Midbrain (tissue), 1 donor: ENCODE measurements around the gene HDAC4.

ENCODE experiments used
- DNase-seq: peaks from one replicate; lab custom pipeline; 2025; lab: John Stamatoyannopoulos, UW

HDAC4 gene

GRCh38 chr2:239397931-239398471, 2.8 kb downstream of the HDAC4 start:
- no peak for DNase-seq

GRCh38 chr2:239396881-239397681, 3.7 kb downstream of the HDAC4 start:
- no peak for DNase-seq

- DNase-seq = no peak
Observed at GRCh38 chr2:239395524-239395923, 5.3 kb downstream of the HDAC4 start.

- no peak for DNase-seq
Observed at GRCh38 chr2:239394978-239395377, 5.8 kb downstream of the HDAC4 start.

GRCh38 chr2:239394346-239394945, 6.4 kb downstream of the HDAC4 start:
- no peak for DNase-seq

GRCh38 chr2:239393941-239394340, 6.9 kb downstream of the HDAC4 start:
- DNase-seq = no peak

GRCh38 chr2:239393388-239393940, 7.4 kb downstream of the HDAC4 start:
- no peak for DNase-seq

- DNase-seq = no peak
Observed at GRCh38 chr2:239392688-239393387, 8.0 kb downstream of the HDAC4 start.

- no peak for DNase-seq
Observed at GRCh38 chr2:239392072-239392357, 8.8 kb downstream of the HDAC4 start.

- no peak for DNase-seq
Observed at GRCh38 chr2:239391286-239392071, 9.3 kb downstream of the HDAC4 start.

- DNase-seq = no peak
Observed at GRCh38 chr2:239390546-239391285, 10.1 kb downstream of the HDAC4 start.

GRCh38 chr2:239389414-239390329, 11.1 kb downstream of the HDAC4 start:
- DNase-seq = no peak

- no peak for DNase-seq
Observed at GRCh38 chr2:239388236-239389151, 12.3 kb downstream of the HDAC4 start.

- no peak for DNase-seq
Observed at GRCh38 chr2:239387811-239388210, 13.0 kb downstream of the HDAC4 start.

GRCh38 chr2:239386872-239387445, 13.9 kb downstream of the HDAC4 start:
- DNase-seq = no peak

- no peak for DNase-seq
Observed at GRCh38 chr2:239386001-239386670, 14.7 kb downstream of the HDAC4 start.

- DNase-seq = no peak
Observed at GRCh38 chr2:239385096-239386000, 15.5 kb downstream of the HDAC4 start.
